Body of pancreas (tissue), 4 donors: ENCODE data around the gene PPARA. TPM values are rescaled to one million over a fixed set of nuclear protein-coding genes. Genes with fewer than 3 reads are reported as not detected.

Experiments used
- ATAC-seq: fragments of 150-250 bp; one replicate; pipeline ENCODE4 v1.9.1; 2016
- DNase-seq, 4 donors: peaks; one replicate each; pipeline ENCODE4 v3.0.0-alpha.2; 2019
- H3K27ac ChIP-seq, 4 donors: fragments of 200-600 bp; sonication (generic); 1 replicate in 3 of 4; 2 replicates in 1 of 4; pipeline versions ENCODE4 v1.5.1 to v1.6.1; 2016 to 2019; ENCODE audit warnings: mild to moderate bottlenecking in 1 of 4, mixed read lengths in 1 of 4, moderate library complexity in 1 of 4
- H3K27me3 ChIP-seq, 2 donors: fragments of 200-600 bp; sonication (generic); one replicate each; pipeline ENCODE4 v1.6.0; 2016; ENCODE audit warnings: mild to moderate bottlenecking in 1 of 2
- H3K36me3 ChIP-seq, 2 donors: fragments of 200-600 bp; sonication (generic); replicated peaks in 1 of 2; 2 replicates each; pipeline ENCODE4 v1.5.1; 2016; ENCODE audit warnings: low read depth in 2 of 2; ENCODE audit not compliant: insufficient read depth in 1 of 2
- H3K4me1 ChIP-seq: fragments of 200-600 bp; sonication (generic); one replicate; pipeline ENCODE4 v1.6.0; 2016
- H3K4me3 ChIP-seq, 2 donors: fragments of 200-600 bp; sonication (generic); 1 replicate in 1 of 2; 2 replicates in 1 of 2; pipeline ENCODE4 v1.5.1; 2016 to 2019
- H3K9me3 ChIP-seq, 3 donors: fragments of 200-600 bp; sonication (generic); 1 replicate in 2 of 3; 2 replicates in 1 of 3; pipeline ENCODE4 v1.5.1; 2016
- CTCF ChIP-seq, 7 experiments: fragments of 450-650 bp in 4 of 7; fragments of 200-600 bp in 3 of 7; sonication (generic) in 3 of 7; IDR thresholded peaks; one replicate each; pipeline ENCODE4 v1.5.1; 2016 to 2019; ENCODE audit warnings: antibody characterized with exemption in 7 of 7
- POLR2A ChIP-seq, 3 donors: fragments of 450-650 bp; IDR thresholded peaks; one replicate each; pipeline ENCODE4 v1.6.1; 2016; ENCODE audit warnings: antibody characterized with exemption in 3 of 3, mild to moderate bottlenecking in 2 of 3
- WGBS, 2 donors: methylation state at CpG; one replicate each; pipeline ENCODE4 v1.1.5; 2017; 5-methylcytosine and 5-hydroxymethylcytosine counted together
- intact Hi-C: fragments of 100-400 bp; cut with DNase I; formaldehyde crosslinking; loops from one replicate; pipeline ENCODE4 v1.15.1; 2023
- total RNA-seq, 2 donors: library from RNA; depleted of rRNA; stranded (reverse); fragments of >200 nt; gene quantifications; one replicate each; pipeline ENCODE4 v1.1.0, GENCODE V29; 2016

The PPARA gene
- total RNA-seq, 2 donors from 2014 or later, result 15.8 to 19.8 TPM

GRCh38 chr22:46122511-46122971 is 27.8 kb upstream of the PPARA start:
- 9% methylated on average over 19 of the region's 24 CpGs; no CpG with 5 or more reads in 1 of the 2 donors for WGBS, 2 donors
- Histone ChIP-seq H3K9me3 (no peaks in the 10 kb centered on the region), H3K27me3 (no peaks in the 10 kb centered on the region), H3K4me3 (no peak overlapping the region), H3K4me1 (peaks cover 10% of the 10 kb centered on the region), H3K27ac (no peak overlapping the region), H3K36me3 (no peaks in the 10 kb centered on the region)
- ATAC-seq, result peak; percentile 63
- peak; percentile 71 to 80 (median 77) for DNase-seq
- TF ChIP-seq CTCF (IDR thresholded peaks at IDR 0.05), result peak; percentile 84 to 95 (median 90)
- TF ChIP-seq POLR2A (IDR thresholded peaks at IDR 0.05), result no peak
- intact Hi-C loops, result loop anchor here (5.0 to 10.0 kb wide), 2 partner anchors 190 to 412 kb away; partner anchors contain the start of gene CELSR1

- no peak overlapping the region for H3K27ac ChIP-seq
- TF ChIP-seq POLR2A (IDR thresholded peaks at IDR 0.05) (no peak), CTCF (IDR thresholded peaks at IDR 0.05) (no peak)
- H3K4me1 ChIP-seq, result peaks cover 10% of the 10 kb centered on the region
- H3K27me3 ChIP-seq, result no peaks in the 10 kb centered on the region
- no peaks in the 10 kb centered on the region for H3K9me3 ChIP-seq
- no peaks in the 10 kb centered on the region for H3K36me3 ChIP-seq
- DNase-seq (peak in 1 of 4 donors; percentile 15), ATAC-seq (no peak)
- H3K4me3 ChIP-seq, result no peak overlapping the region
- intact Hi-C loops, result loop anchor here (5.0 to 10.0 kb wide), 2 partner anchors 189 to 412 kb away; partner anchors contain the start of gene CELSR1
- 56 to 66% methylated on average over 13 to 19 of the region's 19 CpGs for WGBS, 2 donors
These were observed 27.2 kb upstream of the PPARA start for GRCh38 chr22:46122980-46123693.

GRCh38 chr22:46123694-46124382 is 26.5 kb upstream of the PPARA start:
- intact Hi-C loops, result loop anchor here (5.0 to 10.0 kb wide), 2 partner anchors 188 to 411 kb away; partner anchors contain the start of gene CELSR1
- DNase-seq (no peak), ATAC-seq (no peak)
- WGBS, 2 donors, result 90 to 91% methylated on average over 6 to 10 of the region's 15 CpGs
- TF ChIP-seq POLR2A (IDR thresholded peaks at IDR 0.05) (no peak), CTCF (IDR thresholded peaks at IDR 0.05) (no peak)
- Histone ChIP-seq H3K36me3 (no peaks in the 10 kb centered on the region), H3K9me3 (no peaks in the 10 kb centered on the region), H3K4me3 (no peak overlapping the region), H3K4me1 (peaks cover 10% of the 10 kb centered on the region), H3K27ac (no peak overlapping the region), H3K27me3 (no peaks in the 10 kb centered on the region)

GRCh38 chr22:46124383-46125144 is 25.8 kb upstream of the PPARA start:
- Histone ChIP-seq H3K9me3 (no peaks in the 10 kb centered on the region), H3K27me3 (no peaks in the 10 kb centered on the region), H3K36me3 (no peaks in the 10 kb centered on the region), H3K4me3 (no peak overlapping the region), H3K27ac (no peak overlapping the region), H3K4me1 (peaks cover 10% of the 10 kb centered on the region)
- intact Hi-C loops, result loop anchor here (5.0 to 10.0 kb wide), 2 partner anchors 188 to 410 kb away; partner anchors contain the start of gene CELSR1
- ATAC-seq, result no peak
- no peak for DNase-seq
- 88 to 95% methylated on average over 8 to 12 of the region's 12 CpGs for WGBS, 2 donors
- TF ChIP-seq POLR2A (IDR thresholded peaks at IDR 0.05) (no peak), CTCF (IDR thresholded peaks at IDR 0.05) (no peak)
